HepG2 (cell line): ENCODE data around the gene KRTAP12-2.

Experiments used
- CREB1 ChIP-seq, 2 experiments: fragments of 450-650 bp in 1 of 2; IDR thresholded peaks; 2 replicates each; pipeline ENCODE4 v1.6.1; 2016 to 2017; ENCODE audit warnings: control low read depth in 1 of 2, mild to moderate bottlenecking in 1 of 2, missing compliant biosample characterization in 1 of 2, missing genetic modification characterization in 1 of 2
- CSRNP2 ChIP-seq: sonication (generic); formaldehyde crosslinking; conservative IDR thresholded peaks from 2 replicates; pipeline ENCODE4 v1.8.0; 2022; ENCODE audit warnings: low read depth, missing genetic modification reagents
- EHMT2 ChIP-seq: fragments of 200-600 bp; sonication (generic); IDR thresholded peaks from 2 replicates; pipeline ENCODE4 v1.7.0; 2017; ENCODE audit warnings: antibody characterized with exemption, low read depth, low read length, borderline replicate concordance
- EP300 ChIP-seq, 3 experiments: sonication (generic) in 1 of 3; formaldehyde crosslinking in 1 of 3; IDR thresholded peaks; 2 replicates each; pipeline versions ENCODE4 v1.5.1 to v1.6.1; 2011 to 2020; ENCODE audit warnings: low read depth in 2 of 3, low read length in 2 of 3, borderline replicate concordance in 1 of 3, improper control_type of control experiment in 1 of 3, mild to moderate bottlenecking in 1 of 3, missing genetic modification reagents in 1 of 3, moderate library complexity in 1 of 3
- REST ChIP-seq, 2 experiments: IDR thresholded peaks; 2 replicates each; pipeline ENCODE4 v1.6.1; 2011 to 2012; ENCODE audit warnings: low read length in 2 of 2, borderline replicate concordance in 1 of 2, low read depth in 1 of 2, mild to moderate bottlenecking in 1 of 2, moderate library complexity in 1 of 2
- ZNF138 ChIP-seq: sonication (generic); formaldehyde crosslinking; IDR thresholded peaks from 2 replicates; pipeline ENCODE4 v1.5.0; 2020; ENCODE audit warnings: mild to moderate bottlenecking, low read depth, missing genetic modification reagents
- ZNF780A ChIP-seq: sonication (generic); formaldehyde crosslinking; IDR thresholded peaks from 2 replicates; pipeline ENCODE4 v1.8.0; 2022; ENCODE audit warnings: mild to moderate bottlenecking, missing genetic modification reagents, moderate library complexity

- TF ChIP-seq CSRNP2 (CRISPR knock-in tag) (no peak), CREB1 (IDR thresholded peaks at IDR 0.05) (no peak), CREB1 (CRISPR knock-in tag; IDR thresholded peaks at IDR 0.05) (no peak), EHMT2 (no peak), EP300 (IDR thresholded peaks at IDR 0.05; ENCODE audit: low read depth in 2 of 2, low read length in 2 of 2) (no peak), EP300 (CRISPR knock-in tag; IDR thresholded peaks at IDR 0.05; ENCODE audit: borderline replicate concordance) (no peak), ZNF138 (CRISPR knock-in tag) (no peak), ZNF780A (CRISPR knock-in tag) (no peak), REST (IDR thresholded peaks at IDR 0.05; ENCODE audit: borderline replicate concordance in 1 of 2, low read depth in 1 of 2, low read length in 2 of 2) (no peak)
Measured at GRCh38 chr21:44708866-44709425, 42.2 kb upstream of the KRTAP12-2 start.
